GM18519 (cell line): ENCODE results near the gene KCNQ4.

ENCODE experiments used
- ATAC-seq: cut with Tn5 transposase; IDR thresholded peaks from one replicate; pipeline ENCODE4 v1.9.1; 2021; ENCODE audit warnings: mild to moderate bottlenecking, moderate library complexity; ENCODE audit not compliant: unreplicated experiment, low FRiP score

KCNQ4 gene

GRCh38 chr1:40754201-40754600, 29.4 kb upstream of the KCNQ4 start:
- ATAC-seq = no peak

GRCh38 chr1:40755067-40755466, 28.5 kb upstream of the KCNQ4 start:
- ATAC-seq = no peak

DNA sequence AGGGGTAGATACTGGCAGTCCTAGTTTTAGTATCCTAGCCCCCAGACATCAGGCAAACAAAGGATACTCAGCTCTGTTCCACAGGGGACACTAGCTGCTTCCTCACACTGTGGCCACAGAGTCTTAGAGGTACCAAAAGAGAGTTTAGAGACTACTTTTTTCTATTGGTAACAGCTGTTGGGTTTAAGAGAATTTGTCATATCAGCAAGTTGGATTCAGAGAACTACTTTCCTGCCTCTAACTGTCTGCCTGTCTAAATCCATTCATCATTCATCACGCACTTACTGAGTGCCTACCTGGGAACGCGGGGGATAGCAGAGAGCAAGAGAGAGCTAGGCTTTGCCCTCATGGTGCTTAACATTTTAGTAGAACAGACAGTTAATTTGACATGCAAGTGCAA, 27.1 kb upstream of the KCNQ4 start:
- ATAC-seq = no peak

GRCh38 chr1:40757084-40757483, 26.5 kb upstream of the KCNQ4 start:
- ATAC-seq = no peak

GRCh38 chr1:40758004-40758403, 25.6 kb upstream of the KCNQ4 start:
- ATAC-seq = no peak

DNA sequence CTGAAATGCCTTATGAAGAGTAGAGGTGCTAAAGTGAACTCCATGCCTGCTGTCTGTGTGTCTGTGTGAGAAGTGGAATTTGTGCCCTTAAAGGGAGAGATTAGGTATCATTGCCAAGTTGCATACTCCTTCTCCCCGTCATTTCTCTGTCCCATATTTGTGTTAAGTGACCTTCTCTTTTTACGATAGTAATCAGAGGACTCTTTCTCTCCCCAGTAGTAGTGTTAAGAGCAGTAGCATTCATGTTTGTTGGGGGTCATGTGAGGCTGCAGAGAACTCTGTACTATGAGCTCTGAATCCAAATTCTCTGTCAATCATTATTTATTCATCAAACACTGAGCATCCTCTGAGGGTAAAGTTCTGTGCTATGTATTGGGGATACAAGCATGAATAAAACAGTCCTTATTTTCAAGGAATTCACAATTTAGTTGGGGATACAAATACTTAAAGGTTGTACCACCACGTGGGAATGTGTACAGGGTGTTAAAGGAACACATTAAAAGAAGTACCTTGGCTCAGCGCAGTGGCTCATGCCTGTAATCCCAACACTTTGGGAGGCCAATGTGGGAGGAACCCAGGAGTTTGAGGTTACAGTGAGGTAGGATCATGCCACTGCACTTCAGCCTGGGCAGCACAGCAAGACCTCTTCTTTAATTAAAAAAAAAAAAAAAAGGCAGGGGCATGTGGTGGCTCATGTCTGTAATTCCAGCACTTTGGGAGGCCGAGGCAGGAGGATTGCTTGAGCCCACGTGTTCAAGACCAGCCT, 24.8 kb upstream of the KCNQ4 start:
- ATAC-seq = no peak

GRCh38 chr1:40760984-40761383, 22.6 kb upstream of the KCNQ4 start:
- ATAC-seq = no peak

- no peak for ATAC-seq
Measured at GRCh38 chr1:40762144-40762923, 21.3 kb upstream of the KCNQ4 start.

DNA sequence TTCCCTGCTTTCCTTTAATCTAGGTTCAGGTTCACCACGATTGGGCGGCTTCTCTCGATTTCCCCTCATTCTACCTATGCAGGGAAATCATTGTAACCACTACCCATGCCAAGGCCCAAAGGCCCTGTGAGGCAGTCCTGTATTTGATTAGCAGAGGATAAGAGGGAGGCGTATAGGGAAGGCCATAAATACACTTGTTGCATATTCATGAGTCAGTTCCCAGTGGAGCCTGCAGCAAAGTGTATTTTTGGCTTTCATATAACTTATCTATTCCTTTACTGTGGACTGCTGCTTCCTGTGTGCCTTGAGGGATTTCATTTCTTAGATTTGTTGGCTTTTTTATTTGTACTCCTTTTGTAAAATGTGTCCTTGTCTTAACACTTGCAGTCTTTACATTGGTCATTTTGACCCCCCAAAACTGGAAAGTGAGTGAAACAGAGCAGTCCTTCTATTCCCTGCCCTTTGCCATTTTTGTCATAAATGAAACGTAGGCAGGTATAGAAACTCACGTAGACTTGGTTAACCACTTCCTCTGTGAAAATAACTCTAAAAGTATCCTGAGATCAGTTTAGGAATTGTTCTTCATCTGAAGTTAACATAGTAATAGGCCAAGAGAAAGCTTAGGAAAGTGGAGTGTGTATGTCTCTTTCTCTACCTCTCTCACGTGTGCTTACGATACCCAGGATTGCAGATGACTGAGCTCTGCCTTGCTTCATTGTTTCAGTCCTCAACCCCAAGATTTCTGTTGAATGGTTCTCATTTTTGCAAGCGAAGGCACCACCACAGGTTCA, 19.6 kb upstream of the KCNQ4 start:
- no peak for ATAC-seq

DNA sequence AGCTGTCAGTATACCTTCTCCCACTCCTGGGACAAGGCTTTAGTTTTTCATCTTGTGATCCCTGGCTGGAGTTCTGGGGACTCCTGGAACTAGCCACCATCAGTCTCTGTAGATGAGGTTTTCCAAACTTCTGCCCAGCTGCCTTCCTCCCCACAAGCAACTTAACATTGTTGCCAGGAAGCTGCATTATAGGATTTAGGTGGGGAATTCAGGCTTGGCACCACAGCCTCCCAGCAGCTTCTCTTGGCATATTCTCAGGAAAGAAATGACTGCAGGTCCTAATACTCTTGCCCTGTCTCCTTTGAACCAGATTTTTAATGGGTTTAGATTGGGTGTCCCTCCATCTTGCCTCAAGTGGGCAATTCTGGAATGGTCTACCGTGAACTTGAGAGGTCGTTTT, 18.6 kb upstream of the KCNQ4 start:
- no peak for ATAC-seq

DNA sequence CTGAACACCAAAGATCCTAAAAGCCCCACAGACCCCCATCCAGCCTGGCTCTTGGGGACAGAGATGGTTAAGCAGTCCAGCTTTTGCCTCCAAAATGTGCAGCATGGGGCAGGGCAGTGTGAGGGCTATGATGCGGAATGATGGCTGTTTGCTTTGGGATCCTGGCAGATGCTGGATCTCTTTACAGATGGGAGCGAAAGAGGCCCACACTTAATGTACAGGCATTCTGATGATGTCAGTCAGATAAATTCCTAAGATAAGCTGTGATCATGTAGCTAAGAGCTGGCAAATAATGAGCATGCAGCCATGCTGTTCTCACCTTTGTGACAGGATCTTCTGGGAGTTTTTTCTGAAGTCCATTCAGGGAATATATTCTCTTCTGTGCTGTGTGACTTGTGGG, 17.6 kb upstream of the KCNQ4 start:
- ATAC-seq = no peak

DNA sequence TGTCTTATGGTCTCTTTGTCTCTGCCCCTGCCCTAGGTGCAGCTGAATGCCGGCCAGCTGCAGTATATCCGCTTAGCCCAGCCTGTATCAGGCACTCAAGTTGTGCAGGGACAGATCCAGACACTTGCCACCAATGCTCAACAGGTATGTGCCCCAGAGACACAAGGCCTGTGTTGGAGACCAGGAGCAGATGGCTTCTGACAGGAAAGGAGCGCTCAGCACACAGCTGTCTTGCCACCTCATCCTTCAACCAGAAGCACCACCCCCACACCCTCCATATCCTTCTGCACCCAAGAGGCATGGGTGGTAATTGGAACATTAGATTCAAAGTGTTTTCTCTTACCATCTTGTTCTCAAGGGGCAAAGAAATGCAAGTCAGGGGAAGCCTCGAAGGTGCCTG, 17.0 kb upstream of the KCNQ4 start:
- no peak for ATAC-seq

GRCh38 chr1:40768146-40768990, 15.2 kb upstream of the KCNQ4 start:
- ATAC-seq = no peak

GRCh38 chr1:40769815-40770214, 13.8 kb upstream of the KCNQ4 start:
- ATAC-seq = no peak

GRCh38 chr1:40770296-40771070, 13.1 kb upstream of the KCNQ4 start:
- no peak for ATAC-seq

DNA sequence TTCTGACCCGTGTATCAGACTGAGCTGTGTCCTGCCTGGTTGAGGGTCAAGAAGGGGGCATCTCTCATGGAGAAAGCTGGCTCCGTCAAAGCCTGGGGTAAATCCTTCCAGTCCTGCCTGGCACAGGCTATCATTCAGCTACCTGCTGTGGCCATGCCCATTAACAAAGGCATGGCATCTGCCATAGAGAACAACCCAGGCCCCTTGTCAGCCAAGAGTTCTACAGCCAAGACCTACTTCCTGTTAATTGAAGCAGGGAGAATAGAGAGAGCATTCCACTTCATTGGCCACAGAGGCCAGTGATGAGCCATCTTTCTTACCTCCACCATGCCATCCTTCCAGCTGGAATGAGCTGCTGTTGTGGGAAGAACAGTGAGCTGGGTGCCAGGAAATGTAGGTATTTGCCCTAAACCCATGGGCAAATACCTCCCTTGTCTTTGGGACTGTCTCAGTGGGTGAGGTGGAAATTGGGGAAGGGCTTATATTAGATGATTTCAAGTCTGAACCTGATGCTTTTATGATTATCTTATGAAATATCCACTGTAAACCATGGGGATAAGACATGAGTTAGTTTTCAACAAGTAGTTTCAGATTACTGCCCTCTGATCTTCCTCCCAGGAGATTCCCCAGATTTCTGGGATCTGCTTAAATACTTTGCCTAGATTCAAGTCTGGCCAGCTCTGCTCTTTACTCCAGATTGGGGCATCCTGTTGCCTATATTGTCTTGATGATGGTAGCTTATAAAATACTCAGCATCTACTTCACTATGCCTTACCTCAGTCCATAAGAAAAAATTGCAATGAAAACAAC, 11.2 kb upstream of the KCNQ4 start:
- ATAC-seq = no peak

- ATAC-seq = no peak
Measured at GRCh38 chr1:40773748-40774265, 9.8 kb upstream of the KCNQ4 start.

- no peak for ATAC-seq
Measured at GRCh38 chr1:40774266-40774998, 9.2 kb upstream of the KCNQ4 start.
